CD4-positive, alpha-beta T cell treated with Interleukin-17A for 4 hours (primary cell): Measurements from ENCODE around the gene APEX2.
"Not testable (repeated sequence)": the region's sequence is repeated elsewhere in the genome, so short reads cannot be mapped to it uniquely, and the experiment has no call there.

Experiments
- DNase-seq: peaks from one replicate; pipeline ENCODE4 v3.0.0-alpha.2; 2020; ENCODE audit warnings: mixed read lengths

The APEX2 gene

GRCh38 chrX:55014897-55015299 lies 14.7 kb downstream of the APEX2 start:
- no peak for DNase-seq

DNA sequence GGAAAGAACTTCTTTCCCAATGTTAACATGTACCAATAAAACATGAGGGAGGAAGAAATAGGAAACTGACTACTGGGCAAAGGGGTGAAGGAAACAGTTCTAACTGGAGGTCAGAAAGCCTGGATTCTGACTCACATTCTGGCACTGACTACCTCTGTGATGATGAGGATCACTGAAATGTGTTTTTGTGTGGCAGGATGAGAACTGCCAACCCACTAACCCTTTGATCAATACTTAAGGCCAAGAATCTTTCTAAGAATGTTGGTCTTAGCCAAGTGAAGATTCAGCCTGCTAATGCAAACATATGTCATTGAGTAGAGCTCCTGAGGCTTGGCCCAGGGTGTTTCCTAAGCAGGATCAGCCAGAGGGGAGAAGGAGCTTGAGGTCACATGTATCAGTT lies 26.0 kb downstream of the APEX2 start:
- no peak for DNase-seq

DNA sequence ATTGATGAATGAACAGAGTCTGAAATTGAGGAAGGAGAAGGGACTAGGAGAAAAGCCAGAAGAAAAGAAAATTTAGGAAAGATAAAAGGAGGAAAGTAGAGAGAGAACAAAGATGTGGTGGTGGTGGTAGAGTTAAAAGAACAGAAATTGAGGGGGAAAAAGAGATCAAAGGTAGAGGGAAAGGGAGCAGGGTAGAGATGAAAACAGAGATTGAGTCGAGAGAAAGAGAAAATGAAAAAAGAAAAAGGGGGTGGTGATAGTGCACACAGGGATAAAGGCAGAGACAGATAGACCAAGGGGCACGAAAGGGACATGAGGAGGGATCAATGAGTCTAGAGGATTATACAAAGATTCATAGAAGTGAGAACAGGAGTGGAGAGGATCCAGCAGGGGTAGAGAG lies 26.7 kb downstream of the APEX2 start:
- DNase-seq, result no peak

DNA sequence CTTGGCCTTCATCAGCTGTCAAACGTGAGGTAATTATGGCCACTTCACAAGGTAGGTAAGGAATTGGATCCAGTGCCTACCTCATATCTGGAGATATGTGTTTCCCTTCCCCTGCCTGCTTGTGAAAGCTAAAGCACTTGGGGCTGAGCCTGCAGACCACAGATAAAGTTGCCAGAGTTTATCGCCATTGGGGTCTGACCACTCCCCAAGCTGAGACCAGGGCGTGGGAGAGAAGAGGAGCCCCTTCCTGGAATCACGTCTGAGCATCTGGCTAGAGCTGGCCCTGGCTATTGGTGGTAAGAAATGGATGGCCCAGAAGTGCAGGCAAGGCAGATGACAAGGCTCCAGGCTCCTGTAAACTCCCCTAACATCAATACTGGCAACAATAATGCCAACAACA lies 27.9 kb downstream of the APEX2 start:
- DNase-seq, result no peak

DNA sequence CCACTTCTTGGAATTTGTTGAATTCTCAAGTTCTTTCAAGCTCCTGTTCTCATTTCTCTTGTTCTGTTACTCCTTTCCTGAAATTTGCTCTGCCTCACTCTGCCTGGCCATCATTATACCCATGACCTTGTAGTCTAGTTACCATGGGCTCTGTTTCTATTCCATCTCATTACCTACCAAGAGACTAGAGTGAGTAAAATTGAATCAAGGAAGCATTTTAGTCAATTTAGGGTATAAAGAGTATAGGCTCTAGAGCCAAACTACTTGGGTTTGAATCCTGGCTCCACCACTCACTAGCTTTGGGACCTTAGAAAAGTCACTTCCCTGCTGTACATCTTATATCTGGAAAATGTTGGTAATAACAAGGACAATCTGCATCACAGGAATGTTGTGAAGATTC lies 28.4 kb downstream of the APEX2 start:
- DNase-seq, result no peak

- no peak for DNase-seq
These were observed 29.1 kb downstream of the APEX2 start for GRCh38 chrX:55029291-55029690.

DNA sequence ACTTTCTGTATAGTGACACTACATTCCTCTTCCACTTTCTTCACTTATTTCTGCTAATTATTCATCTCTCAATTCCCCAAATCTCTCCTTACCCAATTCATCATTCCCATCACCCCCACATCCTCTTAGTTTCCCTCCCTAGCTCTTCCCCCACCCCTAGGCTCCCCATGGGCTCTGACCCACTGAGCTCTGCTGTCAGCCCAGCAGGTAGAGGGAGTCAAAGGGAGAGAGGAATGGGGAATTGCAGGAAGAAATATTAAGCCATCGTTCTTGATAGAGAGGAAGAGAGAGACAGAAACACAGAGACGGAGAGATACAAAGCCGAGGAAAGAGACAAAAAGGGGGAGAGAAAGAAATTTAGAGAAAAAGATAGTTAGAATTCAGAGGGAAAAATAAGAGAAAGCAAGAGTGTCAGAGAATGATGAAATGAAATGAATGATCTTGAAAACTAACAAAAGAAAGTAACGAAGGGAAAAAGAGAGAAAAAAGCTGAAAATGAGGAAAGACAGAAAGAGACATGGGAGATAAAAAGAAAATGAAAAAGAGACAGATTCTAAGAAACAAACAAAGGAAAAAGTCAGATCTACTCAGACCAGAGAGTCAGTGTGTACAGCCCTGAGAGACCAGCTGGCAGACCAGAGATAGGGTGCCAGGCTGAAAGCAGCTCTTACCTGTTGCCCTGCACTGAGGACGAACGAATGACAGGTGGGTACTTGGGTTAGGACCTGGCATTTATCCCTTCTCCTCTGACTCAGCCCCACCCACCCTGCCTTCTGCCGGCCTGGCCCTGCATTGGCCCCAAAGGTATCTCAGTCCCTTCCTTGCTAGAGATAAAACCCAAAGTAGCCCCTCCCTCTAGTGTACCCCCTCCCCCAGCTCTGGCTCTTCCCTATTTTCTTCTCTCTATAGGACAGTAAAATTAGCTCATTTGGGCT lies 30.4 kb downstream of the APEX2 start, which contains the start of gene ALAS2:
Gene ALAS2 (minus strand): TSS at position 707 of the 935 bp plus-strand sequence. CDS start 4,977 bp downstream, outside the sequence.
- DNase-seq, result no peak

GRCh38 chrX:55033429-55033828 lies 33.3 kb downstream of the APEX2 start:
- no peak for DNase-seq

DNA sequence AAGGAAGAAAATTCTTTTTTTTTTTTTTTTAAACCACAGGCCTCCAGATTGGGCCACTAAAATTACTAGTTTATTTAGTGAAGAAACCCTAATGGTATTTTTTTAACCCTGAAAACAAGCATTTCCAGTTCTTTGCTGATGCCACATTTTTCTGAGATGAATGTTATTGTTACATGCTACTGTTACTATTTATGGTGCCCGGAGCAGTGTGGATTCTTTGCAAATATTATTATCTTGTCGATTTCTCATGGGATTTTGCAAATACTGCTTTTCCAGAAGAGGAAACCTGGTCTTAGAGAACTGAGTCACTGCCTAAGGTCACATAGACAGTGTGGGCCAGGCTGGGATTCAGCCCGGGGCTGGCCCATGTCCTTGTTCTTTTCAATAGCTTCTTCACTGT lies 39.3 kb downstream of the APEX2 start:
- no peak for DNase-seq

DNA sequence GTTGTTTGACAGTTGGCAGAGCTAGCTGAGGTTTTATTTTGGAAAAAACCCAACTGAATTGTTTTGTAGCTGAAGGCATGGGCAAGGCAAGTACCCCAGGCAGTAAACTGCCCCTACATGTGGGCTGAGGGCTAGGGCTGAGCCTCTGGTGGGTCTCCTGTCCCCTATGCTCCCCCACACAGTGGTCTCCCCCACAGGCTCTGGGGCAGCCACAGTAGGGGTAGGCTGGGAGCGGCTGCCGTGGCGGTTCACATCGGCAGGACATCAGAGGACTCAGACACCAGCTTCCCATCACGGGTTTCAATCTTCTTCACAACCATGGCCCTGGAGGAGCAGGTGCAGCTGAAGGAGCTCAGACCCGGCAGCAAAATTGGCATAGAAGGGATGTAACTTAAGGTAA lies 41.4 kb downstream of the APEX2 start:
- DNase-seq, result no peak

DNA sequence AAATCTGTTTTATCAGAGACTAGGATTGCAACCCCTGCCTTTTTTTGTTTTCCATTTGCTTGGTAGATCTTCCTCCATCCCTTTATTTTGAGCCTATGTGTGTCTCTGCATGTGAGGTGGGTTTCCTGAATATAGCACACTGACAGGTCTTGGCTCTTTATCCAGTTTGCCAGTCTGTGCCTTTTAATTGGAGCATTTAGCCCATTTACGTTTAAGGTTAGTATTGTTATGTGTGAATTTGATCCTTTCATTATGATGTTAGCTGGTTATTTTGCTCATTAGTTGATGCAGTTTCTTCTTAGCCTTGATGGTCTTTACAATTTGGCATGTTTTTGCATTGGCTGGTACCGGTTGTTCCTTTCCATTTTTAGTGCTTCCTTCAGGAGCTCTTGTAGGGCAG lies 50.4 kb downstream of the APEX2 start:
- not testable (repeated sequence) for DNase-seq

GRCh38 chrX:55056820-55057674 lies 56.9 kb downstream of the APEX2 start:
- peak; percentile 55 for DNase-seq

DNA sequence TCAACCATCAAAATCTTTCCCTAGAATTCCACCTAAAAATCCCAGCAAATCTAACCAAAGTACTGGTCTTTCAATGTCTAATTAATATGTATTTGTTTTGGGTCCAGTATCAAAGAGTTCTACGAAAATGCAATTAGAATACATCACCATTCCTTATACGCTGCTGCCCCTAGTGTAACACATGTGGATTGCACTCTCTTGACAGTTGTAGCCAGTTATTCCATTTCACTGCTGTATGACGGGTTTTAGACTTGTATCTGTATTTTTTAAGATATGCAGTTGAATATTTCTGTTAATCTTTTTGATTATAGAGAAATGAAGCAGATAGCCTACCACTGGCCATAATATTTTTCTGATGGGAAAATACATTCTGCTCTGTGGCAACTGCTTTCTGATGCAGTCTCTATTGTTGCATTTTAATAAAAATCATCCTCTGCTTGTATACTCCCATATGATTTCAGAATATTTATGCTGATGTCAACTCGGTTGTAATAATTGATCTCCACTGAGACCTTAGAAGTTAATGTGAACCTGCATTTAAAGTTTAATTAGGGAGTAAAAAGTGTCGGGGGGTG lies 57.6 kb downstream of the APEX2 start:
- DNase-seq, result peak; percentile 57
